Measurements from ENCODE around the gene CLEC12A.

DNA sequence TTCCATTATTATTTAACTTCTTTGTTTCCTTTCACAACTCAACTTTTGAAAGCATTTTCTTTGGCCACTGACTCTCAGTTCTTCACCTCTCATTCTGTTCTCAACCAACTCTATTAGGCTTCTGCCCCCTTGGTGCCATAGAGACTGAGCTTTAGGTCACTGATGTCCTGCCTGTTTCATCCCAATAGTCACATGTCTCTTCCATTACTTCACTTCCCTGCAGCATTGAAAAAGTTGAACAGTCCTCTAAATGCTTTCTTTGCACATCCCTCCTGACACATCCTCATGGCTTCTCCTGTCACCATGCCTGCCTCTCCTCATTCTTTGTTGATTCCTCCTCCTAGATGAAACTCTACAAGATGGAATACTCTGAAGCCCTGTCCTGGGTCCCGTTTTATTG, 2.7 kb downstream of the CLEC12A start:
- TF ChIP-seq, protein P1, sequence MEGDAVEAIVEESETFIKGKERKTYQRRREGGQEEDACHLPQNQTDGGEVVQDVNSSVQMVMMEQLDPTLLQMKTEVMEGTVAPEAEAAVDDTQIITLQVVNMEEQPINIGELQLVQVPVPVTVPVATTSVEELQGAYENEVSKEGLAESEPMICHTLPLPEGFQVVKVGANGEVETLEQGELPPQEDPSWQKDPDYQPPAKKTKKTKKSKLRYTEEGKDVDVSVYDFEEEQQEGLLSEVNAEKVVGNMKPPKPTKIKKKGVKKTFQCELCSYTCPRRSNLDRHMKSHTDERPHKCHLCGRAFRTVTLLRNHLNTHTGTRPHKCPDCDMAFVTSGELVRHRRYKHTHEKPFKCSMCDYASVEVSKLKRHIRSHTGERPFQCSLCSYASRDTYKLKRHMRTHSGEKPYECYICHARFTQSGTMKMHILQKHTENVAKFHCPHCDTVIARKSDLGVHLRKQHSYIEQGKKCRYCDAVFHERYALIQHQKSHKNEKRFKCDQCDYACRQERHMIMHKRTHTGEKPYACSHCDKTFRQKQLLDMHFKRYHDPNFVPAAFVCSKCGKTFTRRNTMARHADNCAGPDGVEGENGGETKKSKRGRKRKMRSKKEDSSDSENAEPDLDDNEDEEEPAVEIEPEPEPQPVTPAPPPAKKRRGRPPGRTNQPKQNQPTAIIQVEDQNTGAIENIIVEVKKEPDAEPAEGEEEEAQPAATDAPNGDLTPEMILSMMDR (IDR thresholded peaks at IDR 0.05 in 4 of 5, conservative IDR thresholded peaks at IDR 0.05 in 1 of 5) = no peak
- no peak for TF ChIP-seq POLR2A (IDR thresholded peaks at IDR 0.05)
